Endothelial cell of umbilical vein (primary cell): Measurements from ENCODE around the gene CCDC60. TPM values are rescaled to one million over a fixed set of nuclear protein-coding genes. Genes with fewer than 3 reads are reported as not detected.

Experiments
- BruUV-seq: library from RNA; stranded (reverse); fragments of 400-500 nt; replicated peaks from 2 replicates; lab custom pipeline; 2021; lab: Mats Ljungman, UMichigan
- CTCF ChIA-PET: fragments of 300-600, 350-600 bp; sonication (Branson Sonifier 250); formaldehyde crosslinking; loops from one replicate; lab custom pipeline; 2021; ENCODE audit warnings: antibody characterized with exemption, inconsistent platforms; lab: Charles Lee
- POLR2A ChIA-PET: fragments of 300-600, 350-600 bp; sonication (Branson Sonifier 250); formaldehyde crosslinking; loops from one replicate; lab custom pipeline; 2021; ENCODE audit warnings: antibody characterized with exemption, inconsistent platforms; lab: Charles Lee
- DNase-seq: peaks from one replicate; pipeline ENCODE4 v3.0.0-alpha.2; 2011; ENCODE audit warnings: low read depth, low spot score
- FAIRE-seq: peaks from 2 replicates; lab custom pipeline; 2011; peaks lifted over from hg19 to GRCh38; lab: Jason Lieb, UNC
- H2AFZ ChIP-seq: 2 replicates; pipeline ENCODE4 v1.6.0; 2012; ENCODE audit warnings: low read depth, low read length, control low read depth, inconsistent platforms
- H3K27ac ChIP-seq: 2 replicates; pipeline ENCODE4 v1.5.1; 2011; ENCODE audit warnings: low read depth, mild to moderate bottlenecking, control low read depth, low read length, moderate library complexity; ENCODE audit not compliant: insufficient read depth
- H3K27me3 ChIP-seq, 2 experiments: 2 replicates each; pipeline versions ENCODE4 v1.6.0 to v1.6.1; 2011; ENCODE audit warnings: low read length in 2 of 2, mixed read lengths in 1 of 2; ENCODE audit not compliant: control insufficient read depth in 2 of 2, insufficient read depth in 2 of 2
- H3K36me3 ChIP-seq, 2 experiments: 2 replicates in 1 of 2; 3 replicates in 1 of 2; pipeline ENCODE4 v1.5.1; 2011; ENCODE audit warnings: low read length in 2 of 2, mild to moderate bottlenecking in 1 of 2, moderate library complexity in 1 of 2; ENCODE audit not compliant: control insufficient read depth in 2 of 2, insufficient read depth in 2 of 2; ENCODE audit errors: extremely low read depth in 1 of 2
- H3K4me1 ChIP-seq: 3 replicates; pipeline ENCODE4 v1.5.1; 2011; ENCODE audit warnings: mild to moderate bottlenecking, low read length; ENCODE audit not compliant: control insufficient read depth, insufficient read depth; ENCODE audit errors: extremely low read depth
- H3K4me2 ChIP-seq: 2 replicates; pipeline ENCODE4 v1.6.1; 2011; ENCODE audit warnings: low read length, control low read depth, mixed read lengths; ENCODE audit not compliant: insufficient read depth
- H3K4me3 ChIP-seq, 3 experiments: fragments of 200-600 bp in 1 of 3; sonication (generic), shearing (Covaris generic) in 1 of 3; replicated peaks in 1 of 3; 2 replicates each; pipeline ENCODE4 v1.5.1; 2011 to 2016; ENCODE audit warnings: control low read depth in 3 of 3, low read length in 3 of 3, mild to moderate bottlenecking in 2 of 3, inconsistent platforms in 1 of 3, low read depth in 1 of 3, moderate library complexity in 1 of 3; ENCODE audit not compliant: insufficient read depth in 1 of 3
- H3K79me2 ChIP-seq: 2 replicates; pipeline ENCODE4 v1.6.0; 2012; ENCODE audit warnings: low read length, inconsistent platforms; ENCODE audit not compliant: control insufficient read depth, insufficient read depth
- H3K9ac ChIP-seq: replicated peaks from 2 replicates; pipeline ENCODE3; 2011; ENCODE audit warnings: low read length, control low read depth; ENCODE audit not compliant: insufficient read depth; ENCODE audit errors: extremely low read depth
- H3K9me1 ChIP-seq: replicated peaks from 3 replicates; pipeline ENCODE4 v1.6.0; 2011; ENCODE audit warnings: mild to moderate bottlenecking, low read length; ENCODE audit not compliant: control insufficient read depth, insufficient read depth; ENCODE audit errors: extremely low read depth
- H3K9me3 ChIP-seq: replicated peaks from 2 replicates; pipeline ENCODE4 v1.5.1; 2012; ENCODE audit warnings: low read length, inconsistent platforms; ENCODE audit not compliant: control insufficient read depth, insufficient read depth
- H4K20me1 ChIP-seq: replicated peaks from 2 replicates; pipeline ENCODE3; 2011; ENCODE audit warnings: mild to moderate bottlenecking, low read length; ENCODE audit not compliant: control insufficient read depth, insufficient read depth; ENCODE audit errors: extremely low read depth
- EZH2 ChIP-seq: IDR thresholded peaks from 2 replicates; pipeline ENCODE4 v1.6.1; 2012; ENCODE audit warnings: borderline replicate concordance, low read depth, mild to moderate bottlenecking, moderate library complexity, low read length, inconsistent platforms; ENCODE audit not compliant: severe bottlenecking
- FOS ChIP-seq: IDR thresholded peaks from 2 replicates; pipeline ENCODE4 v1.6.1; 2011; ENCODE audit warnings: mild to moderate bottlenecking, low read length, moderate library complexity, borderline replicate concordance; ENCODE audit not compliant: insufficient read depth
- GATA2 ChIP-seq: IDR thresholded peaks from 2 replicates; pipeline ENCODE4 v1.7.0; 2011; ENCODE audit warnings: low read depth, mild to moderate bottlenecking, moderate library complexity, mixed read lengths, low read length; ENCODE audit not compliant: insufficient read length, insufficient read depth
- JUN ChIP-seq: IDR thresholded peaks from 2 replicates; pipeline ENCODE4 v1.6.1; 2011; ENCODE audit warnings: borderline replicate concordance, low read depth; ENCODE audit not compliant: insufficient read length, insufficient read depth
- MYC ChIP-seq: IDR thresholded peaks from one replicate; pipeline ENCODE4 v1.6.1; 2011; ENCODE audit warnings: mild to moderate bottlenecking, low read depth, low read length
- POLR2A ChIP-seq: IDR thresholded peaks from 2 replicates; pipeline ENCODE4 v1.6.1; 2012; ENCODE audit warnings: low read depth, mild to moderate bottlenecking, control low read depth, low read length
- POLR2AphosphoS5 ChIP-seq: IDR thresholded peaks from 2 replicates; pipeline ENCODE4 v1.6.1; 2012; ENCODE audit warnings: low read depth, mild to moderate bottlenecking, control low read depth, low read length, moderate library complexity; ENCODE audit not compliant: insufficient read depth
- dilution Hi-C: fragments of 300-500 bp; cut with MboI; formaldehyde crosslinking; loops from one replicate; pipeline ENCODE4 v1.15.0; 2019; ENCODE audit warnings: low sequenced_read_pairs; ENCODE audit not compliant: extremely low pct_ligation_motif_present
- intact Hi-C: fragments of 100-400 bp; cut with micrococcal nuclease; formaldehyde crosslinking; loops from one replicate; pipeline ENCODE4 v1.10.0; 2022
- polyA plus RNA-seq, 4 experiments: library from polyadenylated mRNA; depleted of rRNA in 3 of 4; stranded (reverse) in 3 of 4; unstranded in 1 of 4; fragments of >200 nt; gene quantifications; 2 replicates each; pipeline versions ENCODE4 v1.2.1 to v1.2.3, GENCODE V29; 2011 to 2012; ENCODE audit warnings: missing spikeins in 1 of 4
- total RNA-seq: library from RNA; stranded (reverse); gene quantifications from 2 replicates; pipeline ENCODE4 v1.2.3, GENCODE V29; 2021
- TF ChIP-seq, protein P1 (sequence below), 2 donors: IDR thresholded peaks; 1 replicate in 1 of 2; 2 replicates in 1 of 2; pipeline ENCODE4 v1.5.1; 2011; ENCODE audit warnings: low read length in 2 of 2, mild to moderate bottlenecking in 2 of 2, moderate library complexity in 2 of 2, control low read depth in 1 of 2, inconsistent platforms in 1 of 2, low read depth in 1 of 2; ENCODE audit not compliant: insufficient read depth in 1 of 2; ENCODE audit errors: extremely low read depth in 1 of 2
- TF ChIP-seq, protein P2 (sequence below): IDR thresholded peaks from 2 replicates; pipeline ENCODE4 v1.6.1; 2011; ENCODE audit not compliant: insufficient read depth, insufficient read length

Gene CCDC60
- total and polyA plus RNA-seq, 2 donors (not counting 3 experiments of a cell fraction or from before 2014, with no cell fraction given) = not detected

DNA sequence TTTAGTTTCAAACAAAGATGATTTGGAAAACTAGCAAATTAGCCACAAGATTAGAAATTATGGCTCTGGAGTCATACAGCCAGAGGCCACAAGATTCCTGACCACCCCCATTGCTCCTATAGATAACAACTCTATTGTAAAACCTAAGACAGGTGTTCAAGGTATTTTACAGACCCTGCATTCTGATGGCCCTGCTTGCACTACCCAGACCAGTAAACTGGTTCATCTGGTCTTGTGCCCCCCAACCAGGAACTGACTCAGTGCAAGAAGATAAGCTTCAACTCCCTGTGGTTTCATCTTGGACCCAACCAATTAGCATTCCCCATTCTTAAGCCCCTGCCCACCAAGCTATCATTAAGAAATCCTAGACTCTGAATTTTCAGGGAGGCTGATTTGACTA is 125.0 kb downstream of the CCDC60 start:
- no peaks in the 10 kb centered on the region for H3K36me3 ChIP-seq
- DNase-seq (no peak), FAIRE-seq (no peak)
- no peak for TF ChIP-seq EZH2
- TF ChIP-seq, protein P1, sequence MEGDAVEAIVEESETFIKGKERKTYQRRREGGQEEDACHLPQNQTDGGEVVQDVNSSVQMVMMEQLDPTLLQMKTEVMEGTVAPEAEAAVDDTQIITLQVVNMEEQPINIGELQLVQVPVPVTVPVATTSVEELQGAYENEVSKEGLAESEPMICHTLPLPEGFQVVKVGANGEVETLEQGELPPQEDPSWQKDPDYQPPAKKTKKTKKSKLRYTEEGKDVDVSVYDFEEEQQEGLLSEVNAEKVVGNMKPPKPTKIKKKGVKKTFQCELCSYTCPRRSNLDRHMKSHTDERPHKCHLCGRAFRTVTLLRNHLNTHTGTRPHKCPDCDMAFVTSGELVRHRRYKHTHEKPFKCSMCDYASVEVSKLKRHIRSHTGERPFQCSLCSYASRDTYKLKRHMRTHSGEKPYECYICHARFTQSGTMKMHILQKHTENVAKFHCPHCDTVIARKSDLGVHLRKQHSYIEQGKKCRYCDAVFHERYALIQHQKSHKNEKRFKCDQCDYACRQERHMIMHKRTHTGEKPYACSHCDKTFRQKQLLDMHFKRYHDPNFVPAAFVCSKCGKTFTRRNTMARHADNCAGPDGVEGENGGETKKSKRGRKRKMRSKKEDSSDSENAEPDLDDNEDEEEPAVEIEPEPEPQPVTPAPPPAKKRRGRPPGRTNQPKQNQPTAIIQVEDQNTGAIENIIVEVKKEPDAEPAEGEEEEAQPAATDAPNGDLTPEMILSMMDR (IDR thresholded peaks at IDR 0.05; ENCODE audit: extremely low read depth in 1 of 2, insufficient read depth in 1 of 2, low read depth in 1 of 2, low read length in 2 of 2) = no peak
- TF ChIP-seq POLR2A = no peak
- TF ChIP-seq FOS = no peak
- TF ChIP-seq POLR2AphosphoS5 = no peak
- TF ChIP-seq, protein P2, sequence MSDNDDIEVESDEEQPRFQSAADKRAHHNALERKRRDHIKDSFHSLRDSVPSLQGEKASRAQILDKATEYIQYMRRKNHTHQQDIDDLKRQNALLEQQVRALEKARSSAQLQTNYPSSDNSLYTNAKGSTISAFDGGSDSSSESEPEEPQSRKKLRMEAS = no peak
- no peak for TF ChIP-seq GATA2
- no peak for TF ChIP-seq JUN
- no peak for TF ChIP-seq MYC
- no peak overlapping the region for H3K9ac ChIP-seq
- H2AFZ ChIP-seq = no peak overlapping the region
- no peaks in the 10 kb centered on the region for H3K4me1 ChIP-seq
- no peaks in the 10 kb centered on the region for H4K20me1 ChIP-seq
- no TSS peak for BruUV-seq
- H3K4me2 ChIP-seq = no peak overlapping the region
- no peaks in the 10 kb centered on the region for H3K9me3 ChIP-seq
- no peaks in the 10 kb centered on the region for H3K27me3 ChIP-seq
- POLR2A ChIA-PET = no interaction called here
- intact Hi-C loops (no loop called here), dilution Hi-C loops (no loop called here)
- H3K4me3 ChIP-seq = no peak overlapping the region
- CTCF ChIA-PET = no interaction called here
- H3K9me1 ChIP-seq = no peaks in the 10 kb centered on the region
- no peak overlapping the region for H3K27ac ChIP-seq
- H3K79me2 ChIP-seq = no peaks in the 10 kb centered on the region
